Tibial artery (tissue), 4 donors: ENCODE results near the gene ANK2.
"Not testable (repeated sequence)": the region's sequence is repeated elsewhere in the genome, so short reads cannot be mapped to it uniquely, and the experiment has no call there.

Experiments used
- DNase-seq, 2 donors: peaks; one replicate each; pipeline ENCODE4 v3.0.0-alpha.2; 2019
- H3K27ac ChIP-seq, 2 donors: fragments of 200-600 bp; sonication (generic) in 1 of 2; 1 replicate in 1 of 2; 2 replicates in 1 of 2; pipeline ENCODE4 v1.5.1; 2018 to 2019; ENCODE audit warnings: mild to moderate bottlenecking in 1 of 2
- H3K27me3 ChIP-seq, 2 donors: fragments of 200-600 bp; sonication (generic) in 1 of 2; one replicate each; pipeline versions ENCODE4 v1.5.1 to v1.6.0; 2016 to 2019
- H3K36me3 ChIP-seq, 3 donors: fragments of 200-600 bp; sonication (generic) in 2 of 3; one replicate each; pipeline ENCODE4 v1.5.1; 2016 to 2019; ENCODE audit warnings: mild to moderate bottlenecking in 2 of 3
- H3K4me1 ChIP-seq, 4 donors: fragments of 200-600 bp; sonication (generic) in 2 of 4; 1 replicate in 3 of 4; 2 replicates in 1 of 4; pipeline ENCODE4 v1.5.1; 2016 to 2019
- H3K4me3 ChIP-seq, 2 donors: fragments of 200-600 bp; sonication (generic) in 1 of 2; 1 replicate in 1 of 2; 2 replicates in 1 of 2; pipeline ENCODE4 v1.5.1; 2018 to 2019; ENCODE audit warnings: mild to moderate bottlenecking in 2 of 2
- H3K9me3 ChIP-seq, 3 donors: fragments of 200-600 bp; sonication (generic) in 1 of 3; one replicate each; pipeline ENCODE4 v1.5.1; 2016 to 2019
- intact Hi-C: fragments of 100-400 bp; cut with DNase I; formaldehyde crosslinking; loops from one replicate; pipeline ENCODE4 v1.15.0; 2023; ENCODE audit warnings: low total_unique reads
- TF ChIP-seq, protein P1 (sequence below), 2 experiments: fragments of 200-600 bp in 1 of 2; fragments of 450-650 bp in 1 of 2; IDR thresholded peaks; one replicate each; pipeline ENCODE4 v1.5.1; 2017 to 2019; ENCODE audit warnings: antibody characterized with exemption in 2 of 2, mild to moderate bottlenecking in 1 of 2, moderate library complexity in 1 of 2

Gene ANK2

DNA sequence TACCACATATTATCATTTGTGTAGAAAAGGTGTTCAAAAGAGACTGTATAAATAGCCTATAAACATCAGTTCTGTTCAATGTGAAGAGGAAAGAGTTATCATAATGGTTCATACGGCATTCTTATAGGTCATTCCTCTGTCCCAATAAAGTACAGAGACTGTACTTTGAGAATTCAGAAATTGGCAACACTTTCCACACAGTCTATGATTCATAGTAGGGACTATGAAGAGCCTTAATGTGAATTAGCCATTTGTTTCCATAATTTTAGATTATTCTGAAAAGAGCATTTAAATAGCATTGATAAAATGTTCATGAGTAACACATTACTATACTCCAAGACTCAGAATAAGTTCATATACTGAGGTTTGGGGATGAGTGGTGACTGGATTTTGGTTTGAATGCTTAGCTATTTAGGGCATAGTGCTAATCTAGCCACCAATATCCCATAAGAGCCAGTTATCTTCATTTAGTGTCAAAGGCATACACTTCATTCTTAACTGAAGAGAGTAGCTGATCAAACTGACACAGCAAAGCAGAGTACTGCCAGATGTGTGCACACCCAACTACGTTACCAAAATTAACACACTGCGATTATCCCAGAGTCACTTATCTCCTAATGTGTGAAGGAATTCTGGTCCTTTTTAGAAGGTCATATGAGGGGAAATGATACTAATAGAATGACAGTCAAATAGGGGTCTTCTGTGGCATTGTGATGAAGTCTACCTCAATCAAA, 10.2 kb downstream of the ANK2 start:
- Histone ChIP-seq H3K9me3 (no peaks in the 10 kb centered on the region), H3K4me1 (no peaks in the 10 kb centered on the region), H3K27me3 (no peaks in the 10 kb centered on the region), H3K4me3 (no peak overlapping the region), H3K27ac (no peak overlapping the region), H3K36me3 (no peaks in the 10 kb centered on the region)
- DNase-seq: no peak
- intact Hi-C loops: no loop called here
- TF ChIP-seq, protein P1, sequence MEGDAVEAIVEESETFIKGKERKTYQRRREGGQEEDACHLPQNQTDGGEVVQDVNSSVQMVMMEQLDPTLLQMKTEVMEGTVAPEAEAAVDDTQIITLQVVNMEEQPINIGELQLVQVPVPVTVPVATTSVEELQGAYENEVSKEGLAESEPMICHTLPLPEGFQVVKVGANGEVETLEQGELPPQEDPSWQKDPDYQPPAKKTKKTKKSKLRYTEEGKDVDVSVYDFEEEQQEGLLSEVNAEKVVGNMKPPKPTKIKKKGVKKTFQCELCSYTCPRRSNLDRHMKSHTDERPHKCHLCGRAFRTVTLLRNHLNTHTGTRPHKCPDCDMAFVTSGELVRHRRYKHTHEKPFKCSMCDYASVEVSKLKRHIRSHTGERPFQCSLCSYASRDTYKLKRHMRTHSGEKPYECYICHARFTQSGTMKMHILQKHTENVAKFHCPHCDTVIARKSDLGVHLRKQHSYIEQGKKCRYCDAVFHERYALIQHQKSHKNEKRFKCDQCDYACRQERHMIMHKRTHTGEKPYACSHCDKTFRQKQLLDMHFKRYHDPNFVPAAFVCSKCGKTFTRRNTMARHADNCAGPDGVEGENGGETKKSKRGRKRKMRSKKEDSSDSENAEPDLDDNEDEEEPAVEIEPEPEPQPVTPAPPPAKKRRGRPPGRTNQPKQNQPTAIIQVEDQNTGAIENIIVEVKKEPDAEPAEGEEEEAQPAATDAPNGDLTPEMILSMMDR (IDR thresholded peaks at IDR 0.05): no peak

DNA sequence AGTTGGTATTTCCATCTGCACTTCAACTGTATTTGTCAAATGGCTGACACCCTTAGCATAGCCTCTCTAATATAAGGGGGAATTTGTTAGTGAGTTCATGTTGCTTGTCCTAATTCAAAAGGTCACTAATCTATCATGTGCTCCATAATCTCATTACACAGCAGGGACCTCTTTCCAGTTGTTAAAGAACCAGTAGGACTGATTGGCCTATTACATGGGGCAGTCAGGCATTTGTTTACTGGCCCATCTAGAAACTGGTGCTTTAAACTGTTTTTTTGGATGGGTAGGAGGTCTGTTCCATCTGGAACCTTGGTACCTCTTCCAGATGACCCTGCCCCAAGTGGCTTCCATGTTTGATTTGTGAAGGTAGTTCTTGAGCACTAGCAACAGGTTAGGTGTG, 11.4 kb downstream of the ANK2 start:
- H3K27me3 ChIP-seq: no peaks in the 10 kb centered on the region
- intact Hi-C loops: no loop called here
- H3K36me3 ChIP-seq: no peaks in the 10 kb centered on the region
- H3K27ac ChIP-seq: no peak overlapping the region
- no peaks in the 10 kb centered on the region for H3K9me3 ChIP-seq
- no peak overlapping the region for H3K4me3 ChIP-seq
- DNase-seq: no peak
- no peaks in the 10 kb centered on the region for H3K4me1 ChIP-seq
- TF ChIP-seq, protein P1 (IDR thresholded peaks at IDR 0.05): no peak

GRCh38 chr4:113064244-113064643, 14.8 kb downstream of the ANK2 start:
- intact Hi-C loops: no loop called here
- TF ChIP-seq, protein P1 (IDR thresholded peaks at IDR 0.05): no peak
- no peaks in the 10 kb centered on the region for H3K9me3 ChIP-seq
- no peak for DNase-seq
- no peaks in the 10 kb centered on the region for H3K27me3 ChIP-seq
- no peak overlapping the region for H3K27ac ChIP-seq
- no peak overlapping the region for H3K4me3 ChIP-seq
- H3K4me1 ChIP-seq: no peaks in the 10 kb centered on the region
- H3K36me3 ChIP-seq: no peaks in the 10 kb centered on the region

GRCh38 chr4:113065629-113066028, 16.2 kb downstream of the ANK2 start:
- intact Hi-C loops: no loop called here
- no peaks in the 10 kb centered on the region for H3K36me3 ChIP-seq
- H3K9me3 ChIP-seq: no peaks in the 10 kb centered on the region
- TF ChIP-seq, protein P1 (IDR thresholded peaks at IDR 0.05): no peak
- H3K4me1 ChIP-seq: no peaks in the 10 kb centered on the region
- H3K27ac ChIP-seq: no peak overlapping the region
- H3K4me3 ChIP-seq: no peak overlapping the region
- DNase-seq: no peak
- H3K27me3 ChIP-seq: no peaks in the 10 kb centered on the region

DNA sequence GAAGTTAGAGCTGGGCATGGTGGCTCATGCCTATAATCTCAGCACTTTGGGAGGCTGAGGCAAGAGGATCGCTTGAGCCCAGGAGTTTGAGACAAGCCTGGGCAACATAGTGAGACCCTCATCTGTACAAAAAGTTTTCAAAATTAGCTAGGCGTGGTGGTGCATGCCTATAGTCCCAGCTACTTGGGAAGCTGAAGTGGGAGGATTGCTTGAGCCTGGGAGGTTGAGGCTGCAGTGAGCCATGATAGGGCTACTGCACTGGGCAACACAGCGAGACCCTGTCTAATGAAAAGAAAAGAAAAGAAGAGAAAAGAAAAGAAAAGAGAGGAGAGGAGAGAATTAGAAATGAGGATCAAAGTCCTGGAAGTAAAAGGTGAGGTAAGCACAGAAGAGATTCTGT, 19.3 kb downstream of the ANK2 start:
- H3K36me3 ChIP-seq, H3K4me3 ChIP-seq, intact Hi-C loops, H3K27me3 ChIP-seq, DNase-seq, H3K27ac ChIP-seq, H3K4me1 ChIP-seq, H3K9me3 ChIP-seq: not testable (repeated sequence)

- Histone ChIP-seq H3K27ac (no peak overlapping the region), H3K27me3 (no peaks in the 10 kb centered on the region)
- intact Hi-C loops: no loop called here
These were observed 19.9 kb downstream of the ANK2 start for GRCh38 chr4:113069212-113069892.

More at GRCh38 chr4:113069212-113069892, 19.9 kb downstream of the ANK2 start:
- TF ChIP-seq, protein P1 (IDR thresholded peaks at IDR 0.05): no peak
- no peak overlapping the region for H3K4me3 ChIP-seq
- H3K36me3 ChIP-seq: no peaks in the 10 kb centered on the region
- no peak for DNase-seq
- H3K4me1 ChIP-seq: no peaks in the 10 kb centered on the region
- no peaks in the 10 kb centered on the region for H3K9me3 ChIP-seq
